Vagina (tissue), 2 donors: ENCODE measurements around the gene PANX1.

Source experiments
- POLR2A ChIP-seq, 2 donors: fragments of 450-650 bp; IDR thresholded peaks; one replicate each; pipeline ENCODE4 v1.6.1; 2017; ENCODE audit warnings: antibody characterized with exemption in 2 of 2, mild to moderate bottlenecking in 2 of 2, moderate library complexity in 2 of 2
- POLR2AphosphoS5 ChIP-seq, 2 donors: sonication (generic); formaldehyde crosslinking; IDR thresholded peaks; one replicate each; pipeline ENCODE4 v1.9.0; 2017; ENCODE audit warnings: antibody characterized with exemption in 2 of 2, mild to moderate bottlenecking in 2 of 2, low read depth in 1 of 2; ENCODE audit not compliant: insufficient read depth in 1 of 2
- TF ChIP-seq, protein P1 (sequence below), 3 experiments: fragments of 450-650 bp in 2 of 3; fragments of 200-600 bp in 1 of 3; sonication (generic) in 1 of 3; IDR thresholded peaks; one replicate each; pipeline ENCODE4 v1.5.1; 2017 to 2019; ENCODE audit warnings: antibody characterized with exemption in 3 of 3, mild to moderate bottlenecking in 2 of 3, moderate library complexity in 2 of 3

DNA sequence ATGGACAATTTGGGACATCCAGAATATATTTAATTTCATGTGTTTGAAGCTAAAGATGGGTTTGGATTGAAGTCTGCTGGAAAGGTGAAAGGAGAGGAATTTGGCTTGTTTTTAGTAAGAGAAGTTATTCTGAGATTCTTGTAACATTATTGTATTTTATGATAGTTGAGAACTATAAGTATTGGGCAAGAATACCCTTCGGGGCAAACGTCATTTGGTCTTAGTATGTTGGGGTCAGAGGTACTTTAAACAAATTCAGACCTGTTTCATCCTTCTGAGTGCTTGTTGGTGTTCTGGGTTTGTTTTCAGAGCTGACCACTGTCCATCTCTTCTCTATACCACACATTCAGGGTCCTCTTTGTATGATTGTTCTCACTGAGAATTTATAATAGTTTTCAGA, 19.5 kb downstream of the PANX1 start:
- TF ChIP-seq, protein P1, sequence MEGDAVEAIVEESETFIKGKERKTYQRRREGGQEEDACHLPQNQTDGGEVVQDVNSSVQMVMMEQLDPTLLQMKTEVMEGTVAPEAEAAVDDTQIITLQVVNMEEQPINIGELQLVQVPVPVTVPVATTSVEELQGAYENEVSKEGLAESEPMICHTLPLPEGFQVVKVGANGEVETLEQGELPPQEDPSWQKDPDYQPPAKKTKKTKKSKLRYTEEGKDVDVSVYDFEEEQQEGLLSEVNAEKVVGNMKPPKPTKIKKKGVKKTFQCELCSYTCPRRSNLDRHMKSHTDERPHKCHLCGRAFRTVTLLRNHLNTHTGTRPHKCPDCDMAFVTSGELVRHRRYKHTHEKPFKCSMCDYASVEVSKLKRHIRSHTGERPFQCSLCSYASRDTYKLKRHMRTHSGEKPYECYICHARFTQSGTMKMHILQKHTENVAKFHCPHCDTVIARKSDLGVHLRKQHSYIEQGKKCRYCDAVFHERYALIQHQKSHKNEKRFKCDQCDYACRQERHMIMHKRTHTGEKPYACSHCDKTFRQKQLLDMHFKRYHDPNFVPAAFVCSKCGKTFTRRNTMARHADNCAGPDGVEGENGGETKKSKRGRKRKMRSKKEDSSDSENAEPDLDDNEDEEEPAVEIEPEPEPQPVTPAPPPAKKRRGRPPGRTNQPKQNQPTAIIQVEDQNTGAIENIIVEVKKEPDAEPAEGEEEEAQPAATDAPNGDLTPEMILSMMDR (IDR thresholded peaks at IDR 0.05), result no peak
- no peak for TF ChIP-seq POLR2AphosphoS5 (IDR thresholded peaks at IDR 0.05; ENCODE audit: insufficient read depth in 1 of 2, low read depth in 1 of 2)
- no peak for TF ChIP-seq POLR2A (IDR thresholded peaks at IDR 0.05)
